ENCODE measurements around the gene MLXIPL.
"Not testable (repeated sequence)": the region's sequence is repeated elsewhere in the genome, so short reads cannot be mapped to it uniquely, and the experiment has no call there.

Gene MLXIPL

GRCh38 chr7:73573791-73574190 is 50.5 kb downstream of the MLXIPL start:
- DNase-seq = no peak

GRCh38 chr7:73573276-73573675 is 51.0 kb downstream of the MLXIPL start:
- no peak for DNase-seq

- no peak for DNase-seq
Measured at GRCh38 chr7:73572767-73573186, 51.5 kb downstream of the MLXIPL start.

DNA sequence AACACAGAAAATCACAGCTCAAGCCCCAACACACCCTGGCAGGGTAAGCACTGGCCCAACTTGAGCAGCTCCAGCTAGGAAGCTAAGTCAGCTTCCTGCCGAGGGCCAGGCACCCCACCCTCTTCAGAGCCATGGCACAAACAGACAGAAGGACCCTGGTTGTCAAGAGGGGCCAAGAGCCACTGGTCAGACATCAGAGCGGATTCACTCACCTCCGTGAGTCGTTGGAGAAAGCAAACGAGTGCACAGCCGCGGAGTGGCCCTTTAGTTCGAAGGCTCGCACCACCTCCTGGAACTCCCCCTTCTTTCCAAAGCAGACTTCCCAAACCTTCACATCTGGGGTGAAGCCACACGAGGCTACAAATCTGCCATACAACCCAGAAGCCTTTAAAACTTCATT is 53.3 kb downstream of the MLXIPL start:
- no peak for DNase-seq

DNA sequence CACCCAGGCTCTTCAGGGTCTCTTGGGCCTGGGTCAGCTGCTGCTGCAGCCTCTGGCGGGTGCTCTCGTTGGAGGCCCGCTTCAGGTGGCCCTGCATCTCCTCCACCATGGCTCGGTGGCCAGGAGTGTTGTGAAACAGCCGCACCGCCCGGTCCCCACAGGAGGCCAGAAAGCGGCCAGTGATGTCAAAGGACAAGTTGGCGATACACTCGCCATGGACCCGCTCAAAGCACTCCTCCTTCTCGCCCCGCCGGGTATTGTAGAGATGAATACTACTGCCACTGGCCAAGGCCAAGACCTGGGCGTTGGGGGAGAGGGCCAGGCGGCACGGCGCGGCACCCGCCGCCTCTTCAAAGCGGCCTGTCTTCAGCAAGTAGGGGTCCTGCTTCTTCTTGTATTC is 53.8 kb downstream of the MLXIPL start:
- DNase-seq = no peak

DNA sequence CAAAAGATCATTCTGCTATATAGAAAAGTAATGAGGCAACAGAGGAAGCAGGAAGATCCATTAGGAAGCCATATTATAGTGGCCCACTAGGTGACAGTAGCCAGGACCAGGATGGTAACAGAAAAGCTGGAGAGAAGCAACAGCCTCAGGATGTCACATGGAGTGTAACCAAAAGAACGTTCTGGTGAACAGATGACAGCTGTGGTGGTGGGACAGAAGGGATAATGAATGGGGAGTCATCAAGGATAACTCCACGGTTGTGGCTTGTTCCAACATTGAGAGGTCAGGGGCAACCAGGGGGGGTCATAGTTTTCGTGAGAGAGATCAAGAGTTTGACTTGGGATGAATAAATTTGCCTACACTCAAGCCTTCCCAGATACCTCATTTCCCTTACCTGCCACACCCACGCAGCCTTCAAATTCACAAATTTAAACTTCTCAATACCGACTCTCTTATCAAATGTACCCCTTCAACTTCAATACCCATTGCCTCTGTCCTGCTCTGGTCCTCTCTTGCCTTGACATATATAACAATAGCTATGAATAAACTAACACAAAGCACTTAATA is 55.2 kb downstream of the MLXIPL start:
- no peak for DNase-seq

DNA sequence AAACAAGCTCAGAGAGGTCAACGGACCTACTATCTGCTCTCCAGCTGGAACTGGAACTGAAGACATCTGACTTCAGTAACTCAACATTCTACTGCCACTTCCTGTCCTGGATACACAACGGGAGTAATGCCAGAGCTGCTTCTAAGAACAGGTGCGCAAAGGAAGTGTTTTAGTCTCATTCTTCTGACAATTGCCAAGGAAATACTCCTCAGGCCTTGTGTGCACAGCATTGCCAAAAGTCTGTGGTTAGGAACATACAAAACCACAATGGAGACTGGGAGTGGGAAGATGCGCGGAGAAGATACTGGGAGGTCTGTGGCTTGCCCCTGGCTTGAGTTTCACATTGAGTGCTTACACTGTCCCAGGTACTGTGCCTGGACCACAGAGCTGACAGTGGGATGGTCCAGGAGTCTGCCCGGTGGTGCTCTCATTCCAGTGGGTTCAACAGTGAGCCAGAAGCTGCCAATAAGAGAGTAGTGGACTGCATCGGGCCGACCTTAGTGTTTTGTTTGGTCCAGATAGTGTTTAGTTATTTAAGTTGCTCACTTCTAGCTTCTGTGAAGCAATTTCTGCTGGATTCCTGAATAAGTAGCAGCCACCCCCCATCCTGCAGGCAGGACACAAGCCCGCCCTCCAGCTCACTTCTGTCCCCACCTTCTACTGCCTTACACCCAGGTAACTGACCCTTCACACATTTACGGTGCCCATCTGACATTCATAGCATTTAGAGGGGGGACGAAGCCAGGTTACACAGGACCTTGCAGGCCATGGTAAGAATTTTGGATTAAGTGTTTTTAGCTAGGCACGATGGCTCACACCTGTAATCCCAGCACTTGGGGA is 56.3 kb downstream of the MLXIPL start:
- no peak for DNase-seq

GRCh38 chr7:73567140-73567539 is 57.2 kb downstream of the MLXIPL start:
- no peak for DNase-seq

DNA sequence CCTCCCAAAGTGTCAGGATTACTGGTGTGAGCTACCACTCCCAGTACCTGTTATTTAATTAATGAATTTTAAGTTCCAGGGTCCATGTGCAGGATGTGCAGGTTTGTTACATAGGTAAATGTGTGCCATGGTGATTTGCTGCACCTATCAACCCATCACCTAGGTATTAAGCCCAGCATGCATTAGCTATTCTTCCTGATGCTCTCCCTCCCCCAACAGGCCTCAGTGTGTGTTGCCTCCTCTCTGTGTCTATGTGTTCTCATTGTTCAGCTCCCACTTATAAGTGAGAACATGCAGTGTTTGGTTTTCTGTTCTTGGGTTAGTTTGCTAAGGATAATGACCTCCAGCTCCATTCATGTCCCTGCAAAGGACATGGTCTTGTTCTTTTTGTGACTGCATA is 57.9 kb downstream of the MLXIPL start:
- DNase-seq = not testable (repeated sequence)

GRCh38 chr7:73565675-73566340 is 58.5 kb downstream of the MLXIPL start:
- DNase-seq = no peak

GRCh38 chr7:73560109-73560835 is 64.0 kb downstream of the MLXIPL start:
- no peak for DNase-seq

DNA sequence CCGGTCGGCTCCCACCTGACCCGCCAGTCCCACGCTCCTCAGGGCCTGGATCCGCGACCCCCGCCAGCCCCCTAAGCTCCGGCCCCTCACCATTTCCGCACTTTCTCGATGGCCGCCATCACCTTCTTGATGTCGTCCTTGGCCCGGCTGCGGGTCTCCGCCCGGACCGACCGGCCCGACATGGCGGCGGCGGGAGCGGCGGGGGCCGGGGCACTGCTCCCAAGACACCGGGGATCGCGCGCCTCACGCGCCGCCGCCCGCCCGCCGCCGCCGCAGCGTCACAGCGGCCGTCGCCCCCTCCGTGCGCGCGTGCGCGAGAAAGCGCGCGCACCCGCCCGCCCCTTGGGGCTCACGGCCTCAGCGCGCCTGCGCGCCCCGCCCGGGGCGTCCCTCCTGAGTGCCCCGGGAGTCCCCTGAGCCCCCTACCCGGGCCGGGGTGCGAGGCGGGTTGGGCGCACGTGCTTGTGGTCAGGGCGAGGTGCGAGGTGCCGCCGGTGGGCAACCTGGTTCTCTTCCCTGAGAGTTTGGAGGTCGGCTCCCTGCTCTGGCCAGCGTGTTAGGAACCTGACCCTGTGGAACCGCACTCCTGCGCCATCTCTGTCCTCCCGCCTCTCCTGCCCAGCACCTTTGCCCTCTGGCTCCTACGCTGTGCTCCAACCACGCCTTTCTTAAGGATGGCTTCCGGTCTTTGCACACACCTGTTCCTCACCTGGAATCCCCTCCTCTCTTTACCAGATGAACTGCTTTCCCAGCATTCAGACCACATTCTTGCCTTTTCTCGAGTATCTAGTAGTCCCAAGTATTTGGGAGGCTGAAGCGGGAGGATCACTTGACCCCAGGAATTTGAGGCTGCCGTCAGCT is 66.7 kb downstream of the MLXIPL start, which contains the start of gene BCL7B:
TSS of gene BCL7B (minus strand) at position 294 of the 861 bp plus-strand sequence. CDS start at position 182, 112 bp downstream.
- no peak for DNase-seq

GRCh38 chr7:73557108-73557396 is 67.3 kb downstream of the MLXIPL start:
- DNase-seq = peak; percentile 40

- DNase-seq = no peak
Measured at GRCh38 chr7:73556208-73557107, 67.9 kb downstream of the MLXIPL start.

DNA sequence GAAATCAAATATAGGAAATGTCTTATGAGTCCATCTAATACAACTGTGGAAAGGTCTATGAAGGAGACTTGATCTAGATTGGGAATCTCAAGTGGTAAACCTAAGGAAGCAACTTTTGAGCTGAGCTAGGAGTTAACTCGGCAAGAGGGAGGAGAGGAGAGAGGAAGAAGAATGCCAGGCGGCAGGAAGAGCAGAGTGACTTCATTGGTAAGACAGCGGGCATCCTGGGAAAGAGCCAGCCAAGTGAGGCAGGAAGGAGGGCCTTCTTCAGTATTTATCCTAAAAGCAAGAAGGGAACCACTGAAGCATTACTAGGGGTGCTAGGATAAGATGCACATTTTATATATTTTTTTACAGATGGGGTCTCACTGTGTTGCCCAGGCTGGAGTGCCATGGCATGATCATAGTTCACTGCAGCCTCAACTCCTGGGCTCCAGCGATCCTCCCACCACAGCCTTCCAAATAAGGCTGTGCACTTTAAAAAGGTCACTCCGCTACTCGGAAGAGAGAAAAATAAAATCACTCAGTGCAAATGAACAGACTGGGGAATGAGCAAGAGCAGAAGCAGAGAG is 68.8 kb downstream of the MLXIPL start:
- DNase-seq = no peak

GRCh38 chr7:73550093-73550492 is 74.2 kb downstream of the MLXIPL start:
- DNase-seq = not testable (repeated sequence)

DNA sequence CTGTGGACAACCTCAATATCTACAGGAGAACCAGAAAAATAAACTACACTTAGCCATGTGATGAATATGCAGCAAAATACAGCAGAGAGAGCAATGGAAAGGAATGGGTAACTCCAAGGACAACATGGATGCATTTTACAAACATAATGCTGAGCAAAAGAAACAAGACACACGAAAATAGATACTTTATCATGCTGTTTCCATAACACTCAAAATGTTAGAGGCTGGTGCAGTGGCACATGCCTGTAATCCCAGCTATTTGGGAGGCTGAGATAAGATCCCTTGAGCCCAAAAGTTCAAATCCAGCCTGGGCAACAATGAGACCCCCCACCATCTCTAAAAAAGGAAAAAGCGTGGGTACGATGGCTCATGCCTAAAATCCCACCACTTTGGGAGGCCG is 75.1 kb downstream of the MLXIPL start:
- no peak for DNase-seq

GRCh38 chr7:73547841-73548240 is 76.5 kb downstream of the MLXIPL start:
- no peak for DNase-seq

- DNase-seq = no peak
Measured at GRCh38 chr7:73544678-73545077, 79.6 kb downstream of the MLXIPL start.
